Spleen (tissue), 11 donors: Measurements from ENCODE around the gene AMIGO1. TPM values are rescaled to one million over a fixed set of nuclear protein-coding genes. Genes with fewer than 3 reads are reported as not detected.

Experiments used
- DNase-seq: peaks from one replicate; pipeline ENCODE4 v3.0.0-alpha.2; 2020
- H3K27ac ChIP-seq, 8 donors: fragments of 200-600 bp; sonication (generic) in 7 of 8; 1 replicate in 4 of 8; 2 replicates in 4 of 8; pipeline versions ENCODE4 v1.5.0 to v1.8.0; 2016 to 2021; ENCODE audit warnings: inconsistent platforms in 4 of 8, mild to moderate bottlenecking in 4 of 8, moderate library complexity in 1 of 8
- H3K27me3 ChIP-seq, 7 donors: fragments of 200-600 bp; sonication (generic) in 6 of 7; replicated peaks in 1 of 7; 1 replicate in 4 of 7; 2 replicates in 3 of 7; pipeline versions ENCODE4 v1.5.0 to v1.8.0; 2016 to 2021; ENCODE audit warnings: inconsistent platforms in 3 of 7, mild to moderate bottlenecking in 1 of 7
- H3K36me3 ChIP-seq, 6 donors: fragments of 200-600 bp; sonication (generic) in 5 of 6; 1 replicate in 4 of 6; 2 replicates in 2 of 6; pipeline versions ENCODE4 v1.5.0 to v1.8.0; 2016 to 2021; ENCODE audit warnings: inconsistent platforms in 2 of 6
- H3K4me1 ChIP-seq, 6 donors: fragments of 200-600 bp; sonication (generic) in 5 of 6; 1 replicate in 3 of 6; 2 replicates in 3 of 6; pipeline versions ENCODE4 v1.5.0 to v1.8.0; 2016 to 2021; ENCODE audit warnings: inconsistent platforms in 3 of 6
- H3K4me3 ChIP-seq, 8 donors: fragments of 200-600 bp; sonication (generic) in 7 of 8; 1 replicate in 4 of 8; 2 replicates in 4 of 8; pipeline versions ENCODE4 v1.5.0 to v1.8.0; 2016 to 2021; ENCODE audit warnings: inconsistent platforms in 4 of 8, mild to moderate bottlenecking in 4 of 8, moderate library complexity in 2 of 8
- H3K9me3 ChIP-seq, 8 donors: fragments of 200-600 bp; sonication (generic) in 7 of 8; 1 replicate in 4 of 8; 2 replicates in 4 of 8; pipeline versions ENCODE4 v1.5.0 to v1.8.0; 2016 to 2021; ENCODE audit warnings: inconsistent platforms in 4 of 8
- POLR2A ChIP-seq, 3 donors: fragments of 450-650 bp; IDR thresholded peaks; one replicate each; pipeline ENCODE4 v1.5.1; 2017; ENCODE audit warnings: antibody characterized with exemption in 3 of 3, mild to moderate bottlenecking in 1 of 3
- POLR2AphosphoS5 ChIP-seq, 3 donors: sonication (generic); formaldehyde crosslinking; IDR thresholded peaks; one replicate each; pipeline ENCODE4 v1.5.1; 2017; ENCODE audit warnings: antibody characterized with exemption in 3 of 3
- WGBS, 5 donors: extraction: QIAGEN DNeasy Blood & Tissue Kit in 3 of 5; methylation state at CpG; one replicate each; pipeline versions ENCODE4 v1.1.5 to v1.1.7; 2013 to 2018; 5-methylcytosine and 5-hydroxymethylcytosine counted together
- intact Hi-C: fragments of 100-400 bp; cut with DNase I; formaldehyde crosslinking; loops from one replicate; pipeline ENCODE4 v1.15.0; 2023; ENCODE audit warnings: low total_unique reads
- polyA plus RNA-seq, 3 donors: library from polyadenylated mRNA; stranded (reverse); fragments of 200-250 nt; gene quantifications; one replicate each; pipeline ENCODE4 v1.2.1, GENCODE V29; 2013
- total RNA-seq, 7 donors: library from RNA; depleted of rRNA in 3 of 7; stranded (reverse); fragments of >200 nt in 3 of 7; fragmentation: NEBNext Ultra II Directional in 4 of 7; extraction: Animal tissue kit (Norgen Biotek cat#: 25700) in 4 of 7; gene quantifications; one replicate each; pipeline versions ENCODE4 v1.1.0 to v1.2.1, GENCODE V29; 2016 to 2021
- TF ChIP-seq, protein P1 (sequence below), 11 experiments: fragments of 200-600 bp in 7 of 11; fragments of 450-650 bp in 4 of 11; sonication (generic) in 4 of 11; IDR thresholded peaks in 8 of 11; conservative IDR thresholded peaks in 3 of 11; 1 replicate in 7 of 11; 2 replicates in 4 of 11; pipeline versions ENCODE4 v1.4.0 to v1.8.0; 2016 to 2021; ENCODE audit warnings: antibody characterized with exemption in 11 of 11, inconsistent platforms in 4 of 11, mild to moderate bottlenecking in 1 of 11
- donor health status: healthy with polysubstance abuse.
- donor health status: DM: no; HTN: no; CAD: no; lungs with moderate emphysema.
- donor health status: DM: no; HTN: no; CAD: no.
- donor health status: Bipolar disorder and iron deficiency.
- donor health status: healthy.
- donor health status: DM: no; HTN: no; CAD: no.
- donor health status: DM: yes; HTN: yes; CAD: no.

The AMIGO1 gene
- total and polyA plus RNA-seq, 10 donors = 0.57 to 8.5 (median 5.4) TPM

DNA sequence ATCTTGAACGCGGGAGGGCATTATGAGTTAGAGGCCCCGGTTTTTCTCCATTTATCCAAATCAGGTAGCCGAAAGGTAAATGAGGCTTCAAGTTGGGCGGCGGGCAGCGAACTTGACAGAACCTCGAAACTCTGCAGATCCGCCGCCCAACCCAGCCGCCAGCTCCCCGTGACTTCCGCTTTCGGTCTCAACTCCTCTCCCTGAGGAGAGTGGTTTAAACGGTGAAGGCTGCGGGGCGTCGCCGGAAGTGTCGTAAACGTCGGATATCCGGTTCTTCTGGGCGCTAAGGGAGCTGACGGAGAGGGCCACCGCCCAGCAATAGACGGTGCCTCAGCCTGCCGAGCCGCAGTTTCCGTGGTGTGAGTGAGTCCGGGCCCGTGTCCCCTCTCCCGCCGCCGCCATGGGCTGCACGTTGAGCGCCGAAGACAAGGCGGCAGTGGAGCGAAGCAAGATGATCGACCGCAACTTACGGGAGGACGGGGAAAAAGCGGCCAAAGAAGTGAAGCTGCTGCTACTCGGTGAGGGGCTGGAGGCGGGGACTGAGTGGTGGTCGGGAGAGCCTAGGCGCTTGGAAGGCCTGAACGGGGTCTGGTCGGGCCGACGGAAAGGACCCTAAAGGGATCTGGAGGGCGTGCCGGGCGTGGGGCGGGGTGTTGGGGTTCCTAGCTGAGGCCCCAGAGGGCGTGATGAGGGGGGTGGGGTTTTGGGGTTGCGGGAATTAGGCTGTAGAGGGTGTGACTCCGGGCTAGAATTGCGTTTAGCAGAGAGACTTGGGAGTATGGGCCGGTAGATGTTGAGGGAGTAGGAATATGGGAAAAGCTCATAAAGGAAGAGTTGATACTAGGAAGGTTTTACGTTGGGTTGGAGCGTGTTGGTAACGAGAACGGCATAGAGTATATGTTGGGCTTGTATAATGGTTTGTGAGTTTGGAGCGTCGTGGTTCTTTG lies 39.1 kb upstream of the AMIGO1 start, which contains the start of gene GNAI3:
TSS of gene GNAI3 (plus strand) at position 295 of the 947 bp plus-strand sequence. CDS start at position 401, 106 bp downstream.
- peak; percentile 75 to 95 (median 88) for TF ChIP-seq POLR2A (IDR thresholded peaks at IDR 0.05)
- TF ChIP-seq, protein P1, sequence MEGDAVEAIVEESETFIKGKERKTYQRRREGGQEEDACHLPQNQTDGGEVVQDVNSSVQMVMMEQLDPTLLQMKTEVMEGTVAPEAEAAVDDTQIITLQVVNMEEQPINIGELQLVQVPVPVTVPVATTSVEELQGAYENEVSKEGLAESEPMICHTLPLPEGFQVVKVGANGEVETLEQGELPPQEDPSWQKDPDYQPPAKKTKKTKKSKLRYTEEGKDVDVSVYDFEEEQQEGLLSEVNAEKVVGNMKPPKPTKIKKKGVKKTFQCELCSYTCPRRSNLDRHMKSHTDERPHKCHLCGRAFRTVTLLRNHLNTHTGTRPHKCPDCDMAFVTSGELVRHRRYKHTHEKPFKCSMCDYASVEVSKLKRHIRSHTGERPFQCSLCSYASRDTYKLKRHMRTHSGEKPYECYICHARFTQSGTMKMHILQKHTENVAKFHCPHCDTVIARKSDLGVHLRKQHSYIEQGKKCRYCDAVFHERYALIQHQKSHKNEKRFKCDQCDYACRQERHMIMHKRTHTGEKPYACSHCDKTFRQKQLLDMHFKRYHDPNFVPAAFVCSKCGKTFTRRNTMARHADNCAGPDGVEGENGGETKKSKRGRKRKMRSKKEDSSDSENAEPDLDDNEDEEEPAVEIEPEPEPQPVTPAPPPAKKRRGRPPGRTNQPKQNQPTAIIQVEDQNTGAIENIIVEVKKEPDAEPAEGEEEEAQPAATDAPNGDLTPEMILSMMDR (IDR thresholded peaks at IDR 0.05 in 8 of 11, conservative IDR thresholded peaks at IDR 0.05 in 3 of 11) = peak in 2 of 11 experiments; percentile 11 to 15
- peak; percentile 99 for TF ChIP-seq POLR2AphosphoS5 (IDR thresholded peaks at IDR 0.05)
- peak within 1 kb of the TSS; percentile 42 to 88 (median 77) for H3K4me3 ChIP-seq
- peak; percentile 99 for DNase-seq
- no peaks in the 10 kb centered on the region for H3K9me3 ChIP-seq
- intact Hi-C loops = loop anchor here (5.0 to 10.0 kb wide), 4 partner anchors 79 to 436 kb away; partner anchors contain the start of gene AHCYL1
- WGBS, 5 donors = 0 to 1% (median 0%) methylated on average over 65 to 68 of the region's 68 CpGs
- peaks cover 34 to 76% (median 61%) of the 10 kb centered on the region in 6 donors for H3K4me1 ChIP-seq
- H3K27ac ChIP-seq = peak within 1 kb of the TSS; percentile 96 to 99 (median 98)
- H3K36me3 ChIP-seq = peaks cover 0 to 4% (median 0%) of the 10 kb centered on the region in 6 donors
- no peaks in the 10 kb centered on the region for H3K27me3 ChIP-seq

DNA sequence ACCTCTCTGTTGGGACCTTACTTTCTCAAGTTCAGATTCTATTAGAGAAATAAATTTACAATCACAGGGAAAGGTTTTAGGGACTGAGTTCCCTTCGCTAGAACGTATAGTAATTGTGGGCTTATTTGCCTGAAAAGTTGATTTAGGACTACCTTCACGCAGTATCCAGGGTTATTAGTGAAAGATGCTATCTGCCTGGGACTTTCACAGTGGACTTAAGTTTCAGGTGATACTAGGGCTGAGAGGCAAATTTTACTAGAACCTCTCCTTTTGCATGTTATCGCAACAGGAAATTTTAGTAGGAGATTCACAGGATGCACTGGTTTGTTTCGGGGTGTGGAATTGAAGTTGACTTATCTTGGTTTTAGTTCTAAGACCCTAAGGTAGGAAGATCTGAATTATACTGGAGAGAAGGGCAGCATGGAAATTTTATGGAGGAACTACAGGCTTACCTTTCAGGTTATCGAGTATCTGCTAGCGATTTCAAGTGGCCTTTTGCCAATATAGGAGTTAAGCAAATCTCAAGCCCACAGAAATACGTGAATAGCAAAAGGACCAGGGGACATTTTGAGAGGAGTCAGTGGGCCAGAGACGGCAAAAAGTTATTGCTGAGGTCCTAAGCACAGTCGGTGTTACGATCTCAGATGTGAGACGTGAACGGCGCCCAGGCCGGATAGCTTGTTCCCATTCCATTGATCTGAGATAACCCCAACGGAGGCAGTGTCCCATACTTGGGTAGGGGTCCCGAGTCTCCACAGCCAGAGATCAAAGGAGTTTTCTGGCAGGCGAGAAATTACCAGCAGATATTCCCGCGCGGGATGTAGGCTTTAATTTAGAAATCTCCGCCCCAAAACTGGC lies 38.2 kb upstream of the AMIGO1 start:
- Histone ChIP-seq H3K36me3 (peaks cover 0 to 4% (median 0%) of the 10 kb centered on the region in 6 donors), H3K27me3 (no peaks in the 10 kb centered on the region), H3K4me1 (peaks cover 34 to 67% (median 52%) of the 10 kb centered on the region in 6 donors), H3K4me3 (peak overlapping the region; percentile 42 to 88 (median 77)), H3K27ac (peak overlapping the region; percentile 96 to 99 (median 98)), H3K9me3 (no peaks in the 10 kb centered on the region)
- 4 to 8% (median 4%) methylated on average over 22 of the region's 22 CpGs for WGBS, 5 donors
- intact Hi-C loops = loop anchor here (5.0 to 10.0 kb wide), 4 partner anchors 80 to 437 kb away; partner anchors contain the start of gene AHCYL1
- DNase-seq = no peak
- no peak for TF ChIP-seq POLR2AphosphoS5 (IDR thresholded peaks at IDR 0.05)
- TF ChIP-seq POLR2A (IDR thresholded peaks at IDR 0.05) = no peak
- TF ChIP-seq, protein P1 (IDR thresholded peaks at IDR 0.05 in 8 of 11, conservative IDR thresholded peaks at IDR 0.05 in 3 of 11) = no peak

DNA sequence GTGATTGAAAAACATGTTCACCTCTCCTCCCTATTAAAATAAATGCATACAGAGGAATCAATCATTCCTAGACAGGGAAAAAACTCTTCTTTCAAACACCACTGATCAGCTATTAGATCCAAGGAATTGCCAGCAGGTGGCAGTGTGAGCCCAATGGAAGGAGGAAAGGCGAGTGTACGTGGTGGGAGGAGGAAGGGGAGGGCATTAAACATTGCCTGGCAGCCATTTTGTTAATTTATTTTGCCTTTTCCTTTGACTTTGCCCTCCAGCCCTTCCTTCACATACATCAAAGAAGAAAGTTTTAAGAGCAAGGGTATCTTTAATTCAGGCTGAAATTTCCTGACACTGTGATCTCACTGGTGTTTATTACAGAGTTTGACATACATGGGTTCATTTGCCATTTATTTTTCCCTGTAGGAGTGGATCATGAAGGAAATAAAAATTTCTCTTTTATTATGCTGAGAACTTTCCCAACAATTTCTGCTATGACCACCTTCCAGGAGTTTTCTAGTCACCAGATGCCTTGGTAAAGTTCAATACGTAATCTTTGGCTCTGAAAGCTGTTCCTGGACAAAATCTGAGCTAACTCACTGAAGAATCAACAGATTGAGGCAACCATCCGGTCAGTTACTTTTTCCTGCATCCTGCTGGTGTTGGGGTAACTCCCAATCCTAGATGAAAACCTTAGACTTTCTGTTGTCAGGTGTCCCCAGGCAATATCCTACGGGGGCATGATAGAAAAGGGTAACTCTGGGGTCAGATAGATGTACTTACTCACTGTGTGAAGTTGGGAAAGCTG lies 37.0 kb upstream of the AMIGO1 start:
- intact Hi-C loops = loop anchor here (5.0 to 10.0 kb wide), 4 partner anchors 81 to 438 kb away; partner anchors contain the start of gene AHCYL1
- peak; percentile 93 for DNase-seq
- Histone ChIP-seq H3K4me1 (peaks cover 34 to 55% (median 40%) of the 10 kb centered on the region in 6 donors), H3K4me3 (peak overlapping the region in 6 of 8 donors; percentile 68 to 88 (median 77)), H3K36me3 (no peaks in the 10 kb centered on the region), H3K27ac (peak overlapping the region; percentile 96 to 99 (median 98)), H3K9me3 (no peaks in the 10 kb centered on the region), H3K27me3 (no peaks in the 10 kb centered on the region)
- TF ChIP-seq, protein P1 (IDR thresholded peaks at IDR 0.05 in 8 of 11, conservative IDR thresholded peaks at IDR 0.05 in 3 of 11) = peak; percentile 78 to 96 (median 88)
- TF ChIP-seq POLR2AphosphoS5 (IDR thresholded peaks at IDR 0.05) = peak in 1 of 3 donors; percentile 78
- TF ChIP-seq POLR2A (IDR thresholded peaks at IDR 0.05) = no peak
- 31 to 43% (median 34%) methylated on average over 5 of the region's 5 CpGs for WGBS, 5 donors
